SJCRH30 (cell line): ENCODE results near the gene HAND1. TPM values are rescaled to one million over a fixed set of nuclear protein-coding genes. Genes with fewer than 3 reads are reported as not detected.

ENCODE experiments used
- DNase-seq, 2 experiments: peaks; one replicate each; pipeline ENCODE4 v3.0.0-alpha.2; 2015 to 2020
- H3K27ac ChIP-seq: fragments of 250-450 bp; sonication (Bioruptor Pico); 2 replicates; pipeline ENCODE4 v1.5.1; 2020; ENCODE audit warnings: mild to moderate bottlenecking, moderate library complexity
- H3K27me3 ChIP-seq: fragments of 250-450 bp; sonication (Bioruptor Pico); 2 replicates; pipeline ENCODE4 v1.5.1; 2020; ENCODE audit warnings: mild to moderate bottlenecking, moderate library complexity
- H3K36me3 ChIP-seq: fragments of 250-450 bp; sonication (Bioruptor Pico); 2 replicates; pipeline ENCODE4 v1.5.1; 2020; ENCODE audit warnings: mild to moderate bottlenecking, moderate library complexity
- H3K4me1 ChIP-seq: fragments of 250-450 bp; sonication (Bioruptor Pico); 2 replicates; pipeline ENCODE4 v1.5.1; 2020; ENCODE audit warnings: mild to moderate bottlenecking, moderate library complexity
- H3K4me3 ChIP-seq: fragments of 250-450 bp; sonication (Bioruptor Pico); 2 replicates; pipeline ENCODE4 v1.5.1; 2020; ENCODE audit warnings: mild to moderate bottlenecking, moderate library complexity
- H3K9me3 ChIP-seq: fragments of 250-450 bp; sonication (Bioruptor Pico); replicated peaks from 2 replicates; pipeline ENCODE4 v1.5.1; 2020; ENCODE audit warnings: mild to moderate bottlenecking, moderate library complexity
- total RNA-seq: library from RNA; depleted of rRNA; stranded (reverse); fragments of >200 nt; shearing (Covaris generic); gene quantifications from 2 replicates; pipeline ENCODE4 v1.2.3, GENCODE V29; 2014

HAND1 gene
- total RNA-seq, 1 experiment from 2014 or later = not detected

DNA sequence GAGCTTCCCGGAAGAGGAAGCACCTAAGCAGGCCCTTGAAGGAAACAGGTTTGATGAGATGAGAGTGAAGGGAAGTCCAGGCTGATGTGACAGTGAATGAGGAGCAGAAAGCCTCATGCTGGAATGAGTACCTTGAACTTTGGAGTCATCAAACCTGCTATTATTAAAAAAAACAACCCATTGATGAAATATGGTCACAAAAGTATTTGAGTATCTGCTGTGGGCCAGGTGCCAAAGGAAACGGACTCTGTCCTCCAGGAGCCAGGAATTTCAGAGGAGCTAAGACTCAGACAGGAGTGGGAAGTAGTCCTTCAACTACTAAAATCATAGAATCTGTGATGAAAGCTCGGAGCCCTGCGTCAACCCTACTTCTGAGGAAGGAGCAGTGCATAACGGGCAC is 11.9 kb downstream of the HAND1 start:
- Histone ChIP-seq H3K36me3 (no peaks in the 10 kb centered on the region), H3K4me1 (no peaks in the 10 kb centered on the region), H3K9me3 (no peaks in the 10 kb centered on the region), H3K27ac (no peak overlapping the region), H3K27me3 (0 out of 2 replicates have a peak, but pooled peaks cover 3% of the 10 kb centered on the region), H3K4me3 (no peak overlapping the region)
- DNase-seq = no peak

- H3K36me3 ChIP-seq = no peaks in the 10 kb centered on the region
- DNase-seq = no peak
- no peaks in the 10 kb centered on the region for H3K4me1 ChIP-seq
- H3K9me3 ChIP-seq = no peaks in the 10 kb centered on the region
- no peak overlapping the region for H3K27ac ChIP-seq
- H3K4me3 ChIP-seq = no peak overlapping the region
- no peaks in the 10 kb centered on the region for H3K27me3 ChIP-seq
Observed at GRCh38 chr5:154465169-154465568, 12.9 kb downstream of the HAND1 start.

- Histone ChIP-seq H3K9me3 (no peaks in the 10 kb centered on the region), H3K27ac (no peak overlapping the region), H3K36me3 (no peaks in the 10 kb centered on the region), H3K4me1 (no peaks in the 10 kb centered on the region), H3K4me3 (no peak overlapping the region), H3K27me3 (no peaks in the 10 kb centered on the region)
- DNase-seq = no peak
Observed at GRCh38 chr5:154464438-154464837, 13.6 kb downstream of the HAND1 start.

GRCh38 chr5:154461531-154461930 is 16.5 kb downstream of the HAND1 start:
- Histone ChIP-seq H3K27ac (no peak overlapping the region), H3K27me3 (no peaks in the 10 kb centered on the region)
- peak; percentile 22 to 25 for DNase-seq

DNA sequence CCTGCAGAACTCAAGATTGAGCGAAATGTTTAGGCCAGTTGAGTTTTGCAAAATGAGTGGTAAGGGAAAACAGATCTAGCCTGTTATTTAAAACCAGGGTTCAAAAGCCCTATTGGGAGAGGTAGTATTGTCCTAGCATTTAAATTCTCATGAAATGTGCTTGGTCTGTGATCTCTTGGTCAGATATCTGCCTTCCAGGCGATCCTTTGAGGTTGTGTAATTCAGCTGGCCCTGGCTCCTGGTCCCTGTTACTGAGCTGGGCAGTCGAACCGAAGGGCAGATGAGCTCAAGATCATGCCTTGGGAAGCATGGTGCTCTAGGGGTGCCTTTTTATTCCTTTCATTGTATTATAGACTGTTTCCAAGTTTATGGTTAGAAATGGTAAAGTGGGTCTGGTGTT is 17.9 kb downstream of the HAND1 start:
- Histone ChIP-seq H3K27me3 (no peaks in the 10 kb centered on the region), H3K9me3 (no peaks in the 10 kb centered on the region), H3K36me3 (peaks cover 14% of the 10 kb centered on the region), H3K4me3 (no peak overlapping the region), H3K27ac (no peak overlapping the region), H3K4me1 (no peaks in the 10 kb centered on the region)
- no peak for DNase-seq

More at GRCh38 chr5:154461531-154461930, 16.5 kb downstream of the HAND1 start:
- H3K4me3 ChIP-seq = no peak overlapping the region
- peaks cover 6% of the 10 kb centered on the region for H3K36me3 ChIP-seq
- H3K4me1 ChIP-seq = no peaks in the 10 kb centered on the region
- H3K9me3 ChIP-seq = no peaks in the 10 kb centered on the region

GRCh38 chr5:154459015-154459414 is 19.0 kb downstream of the HAND1 start:
- Histone ChIP-seq H3K4me1 (no peaks in the 10 kb centered on the region), H3K27ac (no peak overlapping the region), H3K27me3 (no peaks in the 10 kb centered on the region), H3K4me3 (no peak overlapping the region), H3K9me3 (no peaks in the 10 kb centered on the region), H3K36me3 (peaks cover 21% of the 10 kb centered on the region)
- no peak for DNase-seq

GRCh38 chr5:154456540-154456939 is 21.5 kb downstream of the HAND1 start:
- Histone ChIP-seq H3K9me3 (no peaks in the 10 kb centered on the region), H3K4me1 (no peaks in the 10 kb centered on the region), H3K36me3 (peaks cover 32% of the 10 kb centered on the region), H3K27ac (no peak overlapping the region), H3K4me3 (no peak overlapping the region), H3K27me3 (no peaks in the 10 kb centered on the region)
- no peak for DNase-seq

- Histone ChIP-seq H3K4me3 (no peak overlapping the region), H3K36me3 (peaks cover 33% of the 10 kb centered on the region), H3K4me1 (no peaks in the 10 kb centered on the region), H3K27ac (no peak overlapping the region), H3K9me3 (no peaks in the 10 kb centered on the region), H3K27me3 (no peaks in the 10 kb centered on the region)
- DNase-seq = no peak
Observed at GRCh38 chr5:154455585-154455984, 22.4 kb downstream of the HAND1 start.

- Histone ChIP-seq H3K4me3 (no peak overlapping the region), H3K27ac (no peak overlapping the region), H3K36me3 (peaks cover 31% of the 10 kb centered on the region), H3K27me3 (no peaks in the 10 kb centered on the region), H3K4me1 (peaks cover 3% of the 10 kb centered on the region; the same call in 1 of the 2 replicates), H3K9me3 (no peaks in the 10 kb centered on the region)
- DNase-seq = no peak
Observed at GRCh38 chr5:154451957-154452356, 26.1 kb downstream of the HAND1 start.

GRCh38 chr5:154449786-154450185 is 28.2 kb downstream of the HAND1 start:
- Histone ChIP-seq H3K9me3 (no peaks in the 10 kb centered on the region), H3K36me3 (peaks cover 18% of the 10 kb centered on the region), H3K4me1 (peaks cover 3% of the 10 kb centered on the region; the same call in 1 of the 2 replicates), H3K27ac (no peak overlapping the region), H3K27me3 (no peaks in the 10 kb centered on the region), H3K4me3 (no peak overlapping the region)
- no peak for DNase-seq

DNA sequence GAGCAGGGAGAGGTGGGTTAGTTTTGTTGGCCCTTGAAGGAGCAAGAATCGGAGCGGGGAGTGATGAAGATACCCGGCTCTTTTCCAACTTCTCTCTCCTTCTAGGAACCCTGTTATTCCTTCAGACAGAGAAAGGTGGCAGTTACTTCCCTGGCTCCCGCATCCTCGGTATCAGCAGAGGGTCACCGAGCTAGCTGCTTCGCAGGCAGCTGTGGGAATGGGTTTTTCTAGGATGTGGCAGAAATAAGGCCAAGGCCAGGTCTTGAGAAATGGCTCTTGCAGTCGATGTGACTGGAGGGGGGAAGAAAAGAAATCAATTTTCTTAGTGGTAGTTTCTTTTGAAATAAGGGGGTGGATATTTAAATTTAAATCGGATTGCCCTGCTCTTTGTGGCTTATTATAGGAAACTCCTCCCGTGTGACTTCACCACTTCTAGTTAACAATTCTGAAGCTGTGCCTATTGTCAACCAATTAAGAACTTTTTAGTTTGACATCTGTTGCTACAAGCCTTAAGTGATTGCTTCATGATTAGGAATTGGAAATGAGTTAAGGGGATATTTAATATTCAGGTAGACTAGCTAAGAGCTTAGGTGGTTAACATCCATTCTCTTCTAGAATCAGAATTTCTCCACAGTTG is 30.8 kb downstream of the HAND1 start:
- peak in 1 of 2 experiments; percentile 11 for DNase-seq
- peaks cover 3% of the 10 kb centered on the region; the same call in 1 of the 2 replicates for H3K4me1 ChIP-seq
- no peak overlapping the region for H3K27ac ChIP-seq
- peak overlapping the region; percentile 75 for H3K4me3 ChIP-seq
- no peaks in the 10 kb centered on the region for H3K9me3 ChIP-seq
- H3K27me3 ChIP-seq = no peaks in the 10 kb centered on the region
- H3K36me3 ChIP-seq = peaks cover 5% of the 10 kb centered on the region; the same call in 1 of the 2 replicates

GRCh38 chr5:154446195-154447088 is 31.6 kb downstream of the HAND1 start:
- Histone ChIP-seq H3K4me3 (peak overlapping the region; percentile 75), H3K4me1 (peaks cover 3% of the 10 kb centered on the region; the same call in 1 of the 2 replicates), H3K27ac (peak overlapping the region; percentile 33; the same call in 1 of the 2 replicates), H3K9me3 (no peaks in the 10 kb centered on the region), H3K36me3 (no peaks in the 10 kb centered on the region; the same call in 1 of the 2 replicates), H3K27me3 (no peaks in the 10 kb centered on the region)
- DNase-seq = peak; percentile 69 to 71

DNA sequence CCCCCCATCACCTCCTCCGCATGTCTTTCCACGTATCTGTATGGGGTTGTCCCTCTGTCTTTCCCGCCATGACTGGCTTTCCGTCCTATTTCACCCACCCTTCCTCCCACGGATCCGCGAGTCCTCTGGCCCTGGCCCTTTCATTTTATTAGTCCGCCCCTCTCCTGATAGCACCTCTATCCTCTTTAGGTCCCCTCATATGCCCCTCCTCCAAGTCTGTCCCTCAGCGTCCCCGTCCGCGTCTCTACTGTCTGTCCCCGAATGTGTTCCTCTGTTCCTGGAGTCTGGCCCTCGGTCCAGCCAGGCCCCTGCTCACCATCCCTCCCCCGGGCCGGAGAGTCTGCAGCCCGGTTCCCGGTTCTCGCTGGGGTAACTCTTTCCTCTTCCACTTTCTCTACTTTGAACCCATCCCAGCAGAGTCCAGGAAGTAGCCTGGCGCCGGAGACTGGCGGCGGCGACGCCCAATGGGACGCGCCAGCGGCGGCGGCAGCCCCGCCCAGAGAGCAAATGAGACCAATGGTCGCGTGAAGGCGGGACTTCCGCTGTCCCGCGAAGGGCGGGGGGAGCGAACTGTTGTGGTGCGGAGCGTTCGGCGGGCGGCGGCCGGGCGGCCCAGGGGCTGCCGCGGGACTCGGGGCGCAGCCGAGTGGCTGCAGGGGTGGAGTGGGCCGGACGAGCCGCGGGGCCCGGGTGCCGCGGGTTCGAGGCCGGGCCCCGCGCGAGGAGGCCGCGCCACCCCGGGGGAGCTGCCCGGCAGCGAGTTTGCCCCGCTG is 32.4 kb downstream of the HAND1 start, which contains the start of gene SAP30L:
SAP30L (plus strand) TSS at position 576 of the 773 bp plus-strand sequence. CDS start 608 bp downstream, outside the sequence.
- peak; percentile 92 to 95 for DNase-seq
- 0 out of 2 replicates have a peak, but pooled peaks cover 3% of the 10 kb centered on the region for H3K36me3 ChIP-seq
- H3K9me3 ChIP-seq = no peaks in the 10 kb centered on the region
- peaks cover 3% of the 10 kb centered on the region; the same call in 1 of the 2 replicates for H3K4me1 ChIP-seq
- H3K27ac ChIP-seq = peak within 1 kb of the TSS; percentile 33
- H3K27me3 ChIP-seq = no peaks in the 10 kb centered on the region
- peak within 1 kb of the TSS; percentile 75 for H3K4me3 ChIP-seq
